Effector memory CD4-positive, alpha-beta T cell (primary cell): ENCODE results near the gene TAL2.

ENCODE experiments used
- DNase-seq, 3 donors: peaks; one replicate each; pipeline ENCODE4 v3.0.0-alpha.2; 2020
- H3K27ac ChIP-seq: 2 replicates; pipeline ENCODE4 v1.7.0; 2013; ENCODE audit warnings: mild to moderate bottlenecking, low read length, moderate library complexity; ENCODE audit not compliant: insufficient read depth, poor library complexity, severe bottlenecking
- H3K27me3 ChIP-seq: replicated peaks from 2 replicates; pipeline ENCODE4 v1.7.0; 2013; ENCODE audit warnings: mild to moderate bottlenecking, low read length; ENCODE audit not compliant: insufficient read depth, control insufficient read depth, poor library complexity, severe bottlenecking
- H3K36me3 ChIP-seq: 2 replicates; pipeline ENCODE4 v1.7.0; 2013; ENCODE audit warnings: mild to moderate bottlenecking, low read length, moderate library complexity; ENCODE audit not compliant: control insufficient read depth, insufficient read depth
- H3K4me1 ChIP-seq: 2 replicates; pipeline ENCODE4 v1.7.0; 2013; ENCODE audit warnings: low read length, mild to moderate bottlenecking; ENCODE audit not compliant: control insufficient read depth, insufficient read depth, poor library complexity, severe bottlenecking
- H3K4me3 ChIP-seq: 2 replicates; pipeline ENCODE4 v1.7.0; 2013; ENCODE audit warnings: low read length, low read depth, mild to moderate bottlenecking; ENCODE audit not compliant: insufficient read depth, poor library complexity, severe bottlenecking
- H3K9me3 ChIP-seq: 2 replicates; pipeline ENCODE4 v1.7.0; 2013; ENCODE audit warnings: mild to moderate bottlenecking, low read length, moderate library complexity; ENCODE audit not compliant: control insufficient read depth

The TAL2 gene

DNA sequence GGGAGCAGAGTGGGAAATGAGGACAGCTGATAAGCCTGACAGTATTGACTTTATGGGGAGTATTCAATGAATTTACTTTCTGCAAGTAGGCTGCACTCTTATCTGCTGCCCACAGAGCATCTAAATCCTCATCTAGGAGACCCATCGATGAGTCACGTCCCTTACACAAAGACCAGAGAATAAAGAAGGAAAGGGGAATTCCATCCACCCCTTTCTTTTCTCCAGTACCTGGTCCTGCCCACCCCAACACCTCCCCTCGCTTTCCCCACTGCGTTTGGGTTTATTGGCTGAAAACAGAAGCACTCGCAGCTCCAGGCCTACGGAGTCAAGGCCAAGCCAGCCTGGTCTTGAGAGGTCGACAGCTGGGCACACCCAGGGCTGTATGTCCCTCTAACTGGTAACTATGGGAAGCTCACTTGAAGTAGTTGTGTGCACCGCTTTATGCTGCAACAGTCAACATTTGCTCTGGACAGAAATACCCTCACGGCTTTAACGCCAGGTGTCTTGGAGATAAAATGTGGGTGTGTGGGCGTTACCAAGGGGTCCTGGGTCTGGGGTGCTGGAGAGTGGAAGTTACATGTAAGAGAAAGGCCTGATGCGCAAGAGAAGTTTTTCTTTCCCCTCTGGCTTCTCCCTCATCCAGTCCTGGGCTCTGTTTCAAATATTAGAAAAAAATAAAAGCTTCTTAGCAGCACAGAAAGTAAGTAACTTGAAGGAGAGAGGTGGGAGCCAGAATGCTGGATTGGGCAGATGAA lies 14.5 kb upstream of the TAL2 start:
- Histone ChIP-seq H3K27me3 (no peaks in the 10 kb centered on the region), H3K9me3 (no peaks in the 10 kb centered on the region), H3K36me3 (no peaks in the 10 kb centered on the region), H3K27ac (no peak overlapping the region), H3K4me3 (no peak overlapping the region), H3K4me1 (no peaks in the 10 kb centered on the region)
- no peak for DNase-seq

DNA sequence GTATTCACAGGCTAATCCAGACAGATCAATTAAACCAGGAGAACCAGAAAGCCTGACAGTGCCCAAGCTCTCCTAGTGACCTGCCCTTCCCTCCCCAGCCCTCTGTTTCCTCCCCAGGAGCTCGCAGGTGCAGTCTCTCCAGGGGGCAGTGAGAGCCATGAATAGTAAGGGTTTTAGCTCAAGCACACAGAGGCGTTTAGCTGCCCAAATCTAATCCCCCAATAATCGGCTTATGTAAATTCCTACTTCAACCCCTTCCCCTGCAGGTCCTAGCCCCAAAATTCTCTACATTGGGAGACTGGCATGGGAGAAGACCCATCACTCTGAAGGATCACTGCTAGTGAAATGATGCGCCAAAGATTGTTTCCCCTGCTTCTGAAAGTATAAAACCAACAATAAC lies 10.5 kb upstream of the TAL2 start:
- H3K4me3 ChIP-seq = no peak overlapping the region
- H3K36me3 ChIP-seq = no peaks in the 10 kb centered on the region
- DNase-seq = no peak
- H3K9me3 ChIP-seq = no peaks in the 10 kb centered on the region
- no peak overlapping the region for H3K27ac ChIP-seq
- H3K27me3 ChIP-seq = peaks cover 9% of the 10 kb centered on the region
- peaks cover 9% of the 10 kb centered on the region for H3K4me1 ChIP-seq

DNA sequence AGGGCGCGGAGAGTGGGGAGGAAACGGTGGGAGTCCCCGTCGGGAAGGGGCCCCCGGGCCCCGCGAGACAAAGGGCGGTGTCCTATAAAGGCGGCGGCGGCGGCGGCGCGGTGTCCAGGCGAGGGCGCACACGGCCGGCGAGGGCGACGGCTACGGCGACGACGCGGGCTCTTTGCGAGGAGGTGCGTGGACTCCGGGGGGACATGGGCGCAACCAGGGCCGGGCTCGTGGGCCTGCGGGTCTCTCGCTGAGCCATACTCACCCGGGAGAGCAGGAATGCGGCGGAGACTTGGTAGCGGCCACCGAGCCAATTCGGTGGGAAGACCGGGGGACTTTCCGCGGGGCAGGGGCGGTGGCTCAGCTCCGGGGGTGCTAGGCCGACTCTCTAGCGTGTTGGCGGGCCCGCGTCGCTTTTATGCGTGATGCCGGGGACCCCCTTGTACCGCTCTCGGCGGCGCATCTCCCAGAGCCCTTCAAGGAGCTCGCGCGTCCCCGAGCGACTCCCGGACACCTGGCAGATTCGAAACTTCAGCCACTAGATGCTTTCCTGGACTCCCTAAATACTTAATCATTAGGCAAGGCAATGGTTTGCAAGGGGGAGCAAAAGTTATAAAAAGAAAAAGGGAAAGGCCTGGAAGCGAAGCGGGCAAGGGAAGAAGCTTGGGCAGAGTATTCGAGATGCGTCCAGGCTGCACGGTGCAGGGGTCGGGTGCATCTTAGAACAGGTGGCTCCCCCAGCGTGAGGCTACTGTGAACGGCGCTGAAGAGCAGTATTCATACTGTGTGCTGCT lies 5.9 kb upstream of the TAL2 start:
- no peaks in the 10 kb centered on the region for H3K36me3 ChIP-seq
- H3K4me1 ChIP-seq = peaks cover 9% of the 10 kb centered on the region
- peaks cover 20% of the 10 kb centered on the region for H3K27me3 ChIP-seq
- H3K4me3 ChIP-seq = peak overlapping the region; percentile 44
- no peak for DNase-seq
- no peaks in the 10 kb centered on the region for H3K9me3 ChIP-seq
- H3K27ac ChIP-seq = no peak overlapping the region

DNA sequence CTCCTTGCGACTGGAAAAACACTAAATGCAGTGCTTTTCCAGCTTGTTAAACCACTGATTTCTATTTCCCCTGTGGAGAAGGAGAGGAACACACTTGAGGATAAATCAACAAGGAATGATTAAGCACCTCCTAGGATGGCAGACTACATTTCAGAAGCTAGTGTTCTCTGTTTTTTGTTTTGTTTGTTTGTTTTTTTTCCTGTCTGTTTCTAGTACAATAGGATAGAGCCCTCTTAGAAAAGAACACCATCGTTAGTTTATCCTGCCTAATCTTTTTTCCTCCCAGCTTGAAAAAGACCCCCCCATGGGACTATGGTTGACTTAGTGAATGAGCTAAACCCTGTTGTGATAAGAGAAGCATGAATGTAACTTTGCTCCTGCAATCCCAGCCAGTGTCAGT lies 3.9 kb upstream of the TAL2 start:
- Histone ChIP-seq H3K27me3 (peaks cover 20% of the 10 kb centered on the region), H3K36me3 (no peaks in the 10 kb centered on the region), H3K27ac (no peak overlapping the region), H3K4me3 (no peak overlapping the region), H3K9me3 (no peaks in the 10 kb centered on the region), H3K4me1 (peaks cover 9% of the 10 kb centered on the region)
- DNase-seq = no peak

DNA sequence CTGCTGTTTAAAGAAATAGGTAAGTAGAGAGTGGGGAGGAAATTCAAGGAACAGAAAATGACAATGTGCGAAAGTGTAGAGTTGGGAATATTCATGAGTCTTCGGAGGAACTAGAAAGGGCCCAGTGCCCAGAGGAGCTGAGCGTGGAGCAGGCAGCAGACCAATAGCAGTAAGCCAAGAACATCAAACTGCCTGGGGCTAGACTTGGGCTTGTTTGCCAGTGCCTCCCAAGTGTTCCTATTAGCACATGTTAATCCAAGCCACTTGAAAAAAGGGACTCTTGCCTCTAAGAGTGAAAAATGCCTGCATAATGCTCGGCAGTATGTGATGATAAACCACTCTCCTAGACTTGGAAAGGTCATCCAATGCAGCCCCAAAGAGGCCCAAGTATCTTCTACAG lies 1.2 kb upstream of the TAL2 start:
- peaks cover 7% of the 10 kb centered on the region for H3K4me1 ChIP-seq
- H3K9me3 ChIP-seq = no peaks in the 10 kb centered on the region
- no peak overlapping the region for H3K27ac ChIP-seq
- H3K27me3 ChIP-seq = peaks cover 19% of the 10 kb centered on the region
- DNase-seq = no peak
- no peak overlapping the region for H3K4me3 ChIP-seq
- H3K36me3 ChIP-seq = no peaks in the 10 kb centered on the region

DNA sequence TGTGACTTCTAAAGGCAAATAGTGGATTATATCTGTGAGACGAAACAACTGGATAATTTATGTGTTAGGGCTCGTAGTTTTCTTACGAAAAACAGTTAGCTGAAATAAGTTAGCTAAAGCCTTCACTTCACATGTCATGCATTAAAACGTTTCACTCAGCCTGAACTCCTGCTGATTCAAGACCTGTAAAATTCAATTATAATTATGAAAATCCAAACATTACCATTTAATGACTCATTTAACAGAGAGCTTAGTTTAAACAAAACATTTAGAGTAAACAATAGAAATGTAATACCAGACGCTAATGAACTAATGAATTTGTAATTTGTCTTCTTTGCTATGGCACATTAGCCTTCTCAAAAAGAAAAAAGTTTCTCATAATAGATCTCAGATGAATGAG lies 1.7 kb downstream of the TAL2 start:
- no peaks in the 10 kb centered on the region for H3K36me3 ChIP-seq
- H3K27me3 ChIP-seq = no peaks in the 10 kb centered on the region
- no peak overlapping the region for H3K27ac ChIP-seq
- DNase-seq = no peak
- H3K4me1 ChIP-seq = no peaks in the 10 kb centered on the region
- H3K4me3 ChIP-seq = no peak overlapping the region
- H3K9me3 ChIP-seq = no peaks in the 10 kb centered on the region

DNA sequence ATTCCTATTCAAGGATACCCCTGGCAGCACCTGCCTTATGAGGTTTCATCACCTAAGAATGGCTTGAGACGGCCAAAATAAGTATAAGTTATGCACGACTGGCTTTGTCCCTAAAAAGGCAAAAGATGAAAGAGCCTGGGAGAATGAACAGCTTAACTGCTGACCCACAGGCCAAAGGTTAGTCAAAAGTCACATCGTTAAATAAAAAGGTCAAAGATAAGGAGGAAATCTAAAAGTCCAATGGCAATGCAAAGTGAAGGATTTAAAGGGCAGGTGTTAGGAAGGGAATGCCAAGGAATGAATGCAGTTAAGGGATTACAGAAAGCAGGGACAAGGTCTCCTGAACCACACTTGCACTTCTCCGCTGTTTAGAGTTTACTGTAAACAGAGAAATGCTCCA lies 5.6 kb downstream of the TAL2 start:
- H3K4me1 ChIP-seq = no peaks in the 10 kb centered on the region
- H3K36me3 ChIP-seq = no peaks in the 10 kb centered on the region
- no peak overlapping the region for H3K27ac ChIP-seq
- DNase-seq = no peak
- no peaks in the 10 kb centered on the region for H3K9me3 ChIP-seq
- no peaks in the 10 kb centered on the region for H3K27me3 ChIP-seq
- no peak overlapping the region for H3K4me3 ChIP-seq

DNA sequence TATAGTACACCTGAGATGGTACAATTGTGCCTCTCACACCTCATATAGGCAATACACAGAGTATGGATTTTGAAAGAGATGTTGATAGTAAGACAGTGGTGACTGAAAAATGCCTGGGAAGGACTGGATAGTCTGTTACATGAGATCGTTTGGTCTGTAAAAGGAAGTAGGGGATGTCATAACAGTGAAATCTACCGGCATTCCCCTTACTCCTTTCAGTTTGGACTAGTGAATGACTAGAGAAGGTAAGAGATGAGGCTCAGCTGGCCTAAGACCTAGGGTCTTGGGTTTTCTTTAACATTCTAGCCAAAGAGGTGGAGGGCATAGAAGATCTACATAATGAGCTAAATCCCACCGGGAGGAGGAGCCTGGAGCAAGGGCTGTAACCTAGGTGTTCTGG lies 8.1 kb downstream of the TAL2 start:
- Histone ChIP-seq H3K27ac (no peak overlapping the region), H3K9me3 (no peaks in the 10 kb centered on the region), H3K4me1 (no peaks in the 10 kb centered on the region), H3K36me3 (no peaks in the 10 kb centered on the region), H3K4me3 (no peak overlapping the region), H3K27me3 (no peaks in the 10 kb centered on the region)
- DNase-seq = no peak

DNA sequence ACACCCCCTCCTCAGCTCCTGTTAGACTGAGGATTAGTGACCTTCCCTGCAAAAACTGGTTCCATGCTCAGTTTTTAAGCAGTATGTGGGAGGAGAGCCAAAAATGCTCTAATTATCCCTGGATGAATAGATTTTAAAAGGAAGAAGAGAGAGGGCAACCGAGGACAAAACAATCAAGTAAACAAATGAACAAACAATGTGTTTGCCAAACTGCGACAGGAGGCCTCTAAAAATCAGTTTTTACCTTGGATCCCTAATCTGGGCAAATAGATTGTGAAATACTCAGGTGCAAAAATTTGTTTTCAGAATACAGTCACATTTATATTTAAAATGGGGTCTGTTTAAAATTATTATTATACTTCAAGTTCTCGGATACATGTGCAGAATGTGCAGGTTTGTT lies 8.5 kb downstream of the TAL2 start:
- Histone ChIP-seq H3K4me3 (no peak overlapping the region), H3K27me3 (no peaks in the 10 kb centered on the region), H3K27ac (no peak overlapping the region), H3K9me3 (no peaks in the 10 kb centered on the region), H3K4me1 (no peaks in the 10 kb centered on the region), H3K36me3 (no peaks in the 10 kb centered on the region)
- DNase-seq = no peak

DNA sequence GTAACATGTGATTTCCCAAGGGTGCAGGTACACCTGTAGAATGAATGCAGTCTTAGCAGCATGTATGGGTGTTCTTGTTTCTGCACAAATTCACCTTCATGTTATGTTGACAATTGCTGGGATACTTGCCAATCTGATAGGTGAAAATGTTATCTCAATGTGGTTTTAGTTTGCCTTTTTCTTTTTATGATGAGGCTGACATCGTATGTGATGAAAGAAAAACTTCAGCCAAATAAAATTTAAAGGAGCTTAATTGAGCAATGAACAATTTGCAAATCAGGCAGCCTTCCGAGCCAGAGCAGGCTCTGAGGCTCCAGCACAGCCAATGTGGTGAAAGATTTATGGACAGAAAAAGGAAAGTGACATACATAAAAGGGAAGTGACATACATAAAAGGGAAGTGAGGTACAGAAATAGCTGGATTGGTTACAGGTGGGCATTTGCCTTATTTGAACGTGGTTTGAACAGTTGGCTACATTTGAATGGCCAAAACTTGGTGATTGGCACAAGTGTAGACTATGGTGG lies 10.5 kb downstream of the TAL2 start:
- H3K36me3 ChIP-seq = no peaks in the 10 kb centered on the region
- H3K27me3 ChIP-seq = no peaks in the 10 kb centered on the region
- H3K4me1 ChIP-seq = no peaks in the 10 kb centered on the region
- H3K27ac ChIP-seq = no peak overlapping the region
- DNase-seq = no peak
- H3K9me3 ChIP-seq = no peaks in the 10 kb centered on the region
- H3K4me3 ChIP-seq = no peak overlapping the region
